ENCODE data around the gene DIAPH2. TPM values are rescaled to one million over a fixed set of nuclear protein-coding genes. Genes with fewer than 3 reads are reported as not detected.

DIAPH2 gene
- total and polyA plus RNA-seq, 9 of the 15 experiments (the other 6 are each of a cell fraction or from before 2014, with no cell fraction given), result 0.01 to 0.18 (median 0.07) TPM; not detected in 1

DNA sequence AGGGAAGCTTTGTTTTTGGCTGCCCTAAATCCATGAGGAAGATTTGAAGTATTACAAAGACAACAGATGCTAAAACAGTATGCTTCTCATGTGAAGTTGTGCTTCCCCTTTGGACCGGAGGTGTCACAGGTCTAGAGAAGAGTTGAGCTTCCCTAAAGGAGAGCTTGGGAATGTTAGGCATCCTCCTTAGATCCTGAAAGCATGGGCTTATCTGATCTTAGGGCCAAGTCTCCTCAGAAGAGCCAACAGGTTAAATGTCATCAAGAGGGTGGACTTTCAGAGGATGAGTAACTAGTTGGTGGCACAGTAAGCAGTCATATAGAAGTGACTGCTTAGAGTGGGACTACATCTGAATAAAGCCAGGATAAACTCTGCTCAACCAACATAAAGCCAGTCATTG is 404.5 kb downstream of the DIAPH2 start (continued):
- no peak for TF ChIP-seq HBP1 (CRISPR knock-in tag; IDR thresholded peaks at IDR 0.05)
- TF ChIP-seq NFIX (CRISPR knock-in tag; IDR thresholded peaks at IDR 0.05; ENCODE audit: low read depth), result no peak

GRCh38 chrX:97096385-97096784 is 411.7 kb downstream of the DIAPH2 start:
- no peaks in the 10 kb centered on the region for H3K36me3 ChIP-seq (ENCODE audit: control insufficient read depth, insufficient read depth, low read length)
- no peak overlapping the region for H3K4me3 ChIP-seq
- TF ChIP-seq, protein P1, sequence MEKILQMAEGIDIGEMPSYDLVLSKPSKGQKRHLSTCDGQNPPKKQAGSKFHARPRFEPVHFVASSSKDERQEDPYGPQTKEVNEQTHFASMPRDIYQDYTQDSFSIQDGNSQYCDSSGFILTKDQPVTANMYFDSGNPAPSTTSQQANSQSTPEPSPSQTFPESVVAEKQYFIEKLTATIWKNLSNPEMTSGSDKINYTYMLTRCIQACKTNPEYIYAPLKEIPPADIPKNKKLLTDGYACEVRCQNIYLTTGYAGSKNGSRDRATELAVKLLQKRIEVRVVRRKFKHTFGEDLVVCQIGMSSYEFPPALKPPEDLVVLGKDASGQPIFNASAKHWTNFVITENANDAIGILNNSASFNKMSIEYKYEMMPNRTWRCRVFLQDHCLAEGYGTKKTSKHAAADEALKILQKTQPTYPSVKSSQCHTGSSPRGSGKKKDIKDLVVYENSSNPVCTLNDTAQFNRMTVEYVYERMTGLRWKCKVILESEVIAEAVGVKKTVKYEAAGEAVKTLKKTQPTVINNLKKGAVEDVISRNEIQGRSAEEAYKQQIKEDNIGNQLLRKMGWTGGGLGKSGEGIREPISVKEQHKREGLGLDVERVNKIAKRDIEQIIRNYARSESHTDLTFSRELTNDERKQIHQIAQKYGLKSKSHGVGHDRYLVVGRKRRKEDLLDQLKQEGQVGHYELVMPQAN (IDR thresholded peaks at IDR 0.05; ENCODE audit: borderline replicate concordance), result no peak
- WGBS (ENCODE audit: insufficient coverage, low coverage, missing lambda C conversion rate), result 0% methylated on average over 2 of the region's 2 CpGs
- H4K20me1 ChIP-seq (replicated peaks; ENCODE audit: control insufficient read depth, insufficient read depth, low read length), result no peaks in the 10 kb centered on the region
- in situ Hi-C loops (cut with MboI), result no loop called here
- ChIA-PET POLR2A (no interaction called here), CTCF (ENCODE audit: low intra/inter-chr PET ratio) (no interaction called here)
- no peak overlapping the region for H3K27ac ChIP-seq (ENCODE audit: extremely low read depth, low read depth, low read length)
- no peaks in the 10 kb centered on the region for H3K4me1 ChIP-seq (replicated peaks in 1 of 2; ENCODE audit: control insufficient read depth in 2 of 2, insufficient read depth in 2 of 2, low read length in 2 of 2)
- no peak for FAIRE-seq
- no peak overlapping the region for H2AFZ ChIP-seq (ENCODE audit: low read depth, low read length)
- intact Hi-C loops (cut with micrococcal nuclease), result no loop called here
- H3K79me2 ChIP-seq (ENCODE audit: control insufficient read depth, insufficient read depth, low read length), result no peaks in the 10 kb centered on the region
- DNase-seq (ENCODE audit: extremely low read depth in 1 of 4, low spot score in 3 of 4), result no peak
- no peaks in the 10 kb centered on the region for H3K9me3 ChIP-seq (replicated peaks; ENCODE audit: control insufficient read depth, insufficient read depth, low read depth, low read length)
- no peak overlapping the region for H3K9ac ChIP-seq (ENCODE audit: insufficient read depth in 1 of 2, low read depth in 2 of 2, low read length in 2 of 2)
- no TSS peak for BruUV-seq (replicated peaks)
- H3K27me3 ChIP-seq (ENCODE audit: control insufficient read depth in 2 of 2, insufficient read depth in 2 of 2, low read length in 2 of 2), result no peaks in the 10 kb centered on the region
- no peaks in the 10 kb centered on the region for H3K9me1 ChIP-seq (ENCODE audit: control insufficient read depth, insufficient read depth, low read length)
- no peak for ATAC-seq
- H3K4me2 ChIP-seq (ENCODE audit: insufficient read depth, low read length), result no peak overlapping the region
